Activated T-helper 1 cell treated with anti-CD3 and anti-CD28 coated beads, Interleukin-12 subunit alpha, Interleukin-12 subunit beta, Interleukin-2, Interleukin-4 antibody, amounts not matched to agents 30 ng/mL and 10 ng/mL and 1 ng/mL, durations not matched to agents 14 hours and 24 hours and 36 hours (primary cell): ENCODE measurements around the gene ADRB1. TPM values are rescaled to one million over a fixed set of nuclear protein-coding genes. Genes with fewer than 3 reads are reported as not detected.

Experiments used
- DNase-seq: peaks from one replicate; pipeline ENCODE4 v3.0.0; 2021; ENCODE audit warnings: low spot score
- H3K27ac Mint-ChIP-seq: one replicate; pipeline ENCODE4 v1.8.0; 2021; ENCODE audit warnings: mild to moderate bottlenecking, mixed read lengths
- H3K27me3 Mint-ChIP-seq: one replicate; pipeline ENCODE4 v1.8.0; 2022; ENCODE audit warnings: mild to moderate bottlenecking, moderate library complexity, mixed read lengths; ENCODE audit not compliant: insufficient read depth
- H3K36me3 Mint-ChIP-seq: one replicate; pipeline ENCODE4 v1.8.0; 2021; ENCODE audit warnings: low read depth, mixed read lengths
- H3K4me1 Mint-ChIP-seq: one replicate; pipeline ENCODE4 v1.8.0; 2021; ENCODE audit warnings: low read depth, mixed read lengths
- H3K4me3 Mint-ChIP-seq: one replicate; pipeline ENCODE4 v1.8.0; 2021; ENCODE audit warnings: mild to moderate bottlenecking, moderate library complexity, mixed read lengths
- H3K9me3 Mint-ChIP-seq: one replicate; pipeline ENCODE4 v1.8.0; 2021; ENCODE audit warnings: mixed read lengths
- intact Hi-C: fragments of 100-400 bp; cut with micrococcal nuclease; formaldehyde crosslinking; loops from one replicate; pipeline ENCODE4 v1.15.1; 2024
- total RNA-seq: library from RNA; stranded (reverse); gene quantifications from 2 replicates; pipeline ENCODE4 v1.2.3, GENCODE V29; 2022

ADRB1 gene
- total RNA-seq, 1 donor from 2014 or later, result not detected

GRCh38 chr10:114019226-114019625, 24.4 kb upstream of the ADRB1 start:
- DNase-seq, result no peak
- intact Hi-C loops, result no loop called here
- H3K36me3 Mint-ChIP-seq, result peaks cover 4% of the 10 kb centered on the region
- H3K27me3 Mint-ChIP-seq, result peaks cover 31% of the 10 kb centered on the region
- H3K27ac Mint-ChIP-seq, result no peak overlapping the region
- H3K4me3 Mint-ChIP-seq, result no peak overlapping the region
- peaks cover 13% of the 10 kb centered on the region for H3K9me3 Mint-ChIP-seq
- H3K4me1 Mint-ChIP-seq, result peaks cover 6% of the 10 kb centered on the region

- Mint-ChIP-seq H3K36me3 (peaks cover 4% of the 10 kb centered on the region), H3K9me3 (peaks cover 4% of the 10 kb centered on the region), H3K4me1 (peaks cover 24% of the 10 kb centered on the region), H3K27ac (no peak overlapping the region), H3K27me3 (peaks cover 22% of the 10 kb centered on the region), H3K4me3 (no peak overlapping the region)
- no peak for DNase-seq
- intact Hi-C loops, result no loop called here
Measured at GRCh38 chr10:114021154-114021553, 22.5 kb upstream of the ADRB1 start.

- Mint-ChIP-seq H3K4me1 (peaks cover 30% of the 10 kb centered on the region), H3K9me3 (no peaks in the 10 kb centered on the region), H3K36me3 (peaks cover 4% of the 10 kb centered on the region), H3K4me3 (no peak overlapping the region), H3K27ac (no peak overlapping the region), H3K27me3 (peaks cover 17% of the 10 kb centered on the region)
- intact Hi-C loops, result no loop called here
- no peak for DNase-seq
Measured at GRCh38 chr10:114021717-114022680, 21.7 kb upstream of the ADRB1 start.

GRCh38 chr10:114022766-114023597, 20.7 kb upstream of the ADRB1 start:
- Mint-ChIP-seq H3K36me3 (peaks cover 4% of the 10 kb centered on the region), H3K4me1 (peaks cover 30% of the 10 kb centered on the region), H3K27ac (no peak overlapping the region), H3K27me3 (peaks cover 15% of the 10 kb centered on the region), H3K9me3 (no peaks in the 10 kb centered on the region), H3K4me3 (no peak overlapping the region)
- no peak for DNase-seq
- intact Hi-C loops, result no loop called here

GRCh38 chr10:114024876-114025610, 18.6 kb upstream of the ADRB1 start:
- Mint-ChIP-seq H3K27ac (peak overlapping the region; percentile 34), H3K9me3 (no peaks in the 10 kb centered on the region), H3K27me3 (peaks cover 21% of the 10 kb centered on the region), H3K4me3 (peak overlapping the region; percentile 23), H3K36me3 (peaks cover 2% of the 10 kb centered on the region), H3K4me1 (peaks cover 36% of the 10 kb centered on the region)
- intact Hi-C loops, result loop anchor here (5.0 kb wide), 1 partner anchor 63 kb away; no protein-coding TSS in a partner anchor
- no peak for DNase-seq

GRCh38 chr10:114025611-114026130, 18.0 kb upstream of the ADRB1 start:
- intact Hi-C loops, result loop anchor here (5.0 kb wide), 1 partner anchor 63 kb away; no protein-coding TSS in a partner anchor
- H3K4me3 Mint-ChIP-seq, result peak overlapping the region; percentile 23
- no peak overlapping the region for H3K27ac Mint-ChIP-seq

GRCh38 chr10:114026189-114027040, 17.3 kb upstream of the ADRB1 start:
- Mint-ChIP-seq H3K27me3 (peaks cover 26% of the 10 kb centered on the region), H3K4me3 (no peak overlapping the region), H3K4me1 (peaks cover 36% of the 10 kb centered on the region), H3K36me3 (peaks cover 2% of the 10 kb centered on the region), H3K27ac (no peak overlapping the region), H3K9me3 (no peaks in the 10 kb centered on the region)
- no peak for DNase-seq
- intact Hi-C loops, result loop anchor here (5.0 kb wide), 1 partner anchor 64 kb away; no protein-coding TSS in a partner anchor

More at GRCh38 chr10:114025611-114026130, 18.0 kb upstream of the ADRB1 start:
- Mint-ChIP-seq H3K4me1 (peaks cover 36% of the 10 kb centered on the region), H3K27me3 (peaks cover 21% of the 10 kb centered on the region), H3K9me3 (no peaks in the 10 kb centered on the region), H3K36me3 (peaks cover 2% of the 10 kb centered on the region)
- DNase-seq, result no peak

GRCh38 chr10:114027041-114027394, 16.6 kb upstream of the ADRB1 start:
- Mint-ChIP-seq H3K27ac (no peak overlapping the region), H3K4me3 (no peak overlapping the region)
- intact Hi-C loops, result loop anchor here (5.0 kb wide), 1 partner anchor 65 kb away; no protein-coding TSS in a partner anchor

GRCh38 chr10:114027951-114028350, 15.7 kb upstream of the ADRB1 start:
- no peak overlapping the region for H3K27ac Mint-ChIP-seq
- H3K36me3 Mint-ChIP-seq, result peaks cover 2% of the 10 kb centered on the region
- no peaks in the 10 kb centered on the region for H3K9me3 Mint-ChIP-seq
- H3K4me3 Mint-ChIP-seq, result no peak overlapping the region
- DNase-seq, result no peak
- peaks cover 38% of the 10 kb centered on the region for H3K27me3 Mint-ChIP-seq
- peaks cover 36% of the 10 kb centered on the region for H3K4me1 Mint-ChIP-seq
- intact Hi-C loops, result loop anchor here (5.0 kb wide), 1 partner anchor 66 kb away; no protein-coding TSS in a partner anchor

More at GRCh38 chr10:114027041-114027394, 16.6 kb upstream of the ADRB1 start:
- Mint-ChIP-seq H3K9me3 (no peaks in the 10 kb centered on the region), H3K4me1 (peaks cover 36% of the 10 kb centered on the region), H3K27me3 (peaks cover 32% of the 10 kb centered on the region), H3K36me3 (peaks cover 2% of the 10 kb centered on the region)
- no peak for DNase-seq

GRCh38 chr10:114028425-114028824, 15.2 kb upstream of the ADRB1 start:
- intact Hi-C loops, result loop anchor here (5.0 kb wide), 1 partner anchor 66 kb away; no protein-coding TSS in a partner anchor
- H3K9me3 Mint-ChIP-seq, result no peaks in the 10 kb centered on the region

GRCh38 chr10:114029655-114030054, 14.0 kb upstream of the ADRB1 start:
- Mint-ChIP-seq H3K27me3 (peaks cover 51% of the 10 kb centered on the region), H3K4me1 (peaks cover 26% of the 10 kb centered on the region), H3K36me3 (peaks cover 2% of the 10 kb centered on the region), H3K9me3 (no peaks in the 10 kb centered on the region), H3K27ac (no peak overlapping the region), H3K4me3 (no peak overlapping the region)
- intact Hi-C loops, result loop anchor here (5.0 kb wide), 1 partner anchor 67 kb away; no protein-coding TSS in a partner anchor
- DNase-seq, result no peak

More at GRCh38 chr10:114028425-114028824, 15.2 kb upstream of the ADRB1 start:
- Mint-ChIP-seq H3K27me3 (peaks cover 41% of the 10 kb centered on the region), H3K4me3 (no peak overlapping the region), H3K36me3 (peaks cover 2% of the 10 kb centered on the region), H3K27ac (no peak overlapping the region), H3K4me1 (peaks cover 36% of the 10 kb centered on the region)
- no peak for DNase-seq
